ENCODE results near the gene QRICH1. TPM values are rescaled to one million over a fixed set of nuclear protein-coding genes. Genes with fewer than 3 reads are reported as not detected.
A peak's percentile ranks its signal among the peaks of the same experiment; 100 is the strongest.

Gene QRICH1
- total and polyA plus RNA-seq, 2 of the 13 experiments (the other 11 are each of a cell fraction or from before 2014, with no cell fraction given): 52.6 to 102 TPM

GRCh38 chr3:49028673-49029562 lies 65.0 kb downstream of the QRICH1 start, which contains the start of gene IMPDH2 (continued):
- TF ChIP-seq CREB3 (CRISPR knock-in tag; IDR thresholded peaks at IDR 0.05): no peak
- no peak for TF ChIP-seq PHB2 (IDR thresholded peaks at IDR 0.05; ENCODE audit: partially characterized antibody)
- no peak for TF ChIP-seq ZNF362 (CRISPR knock-in tag; IDR thresholded peaks at IDR 0.05; ENCODE audit: borderline replicate concordance)
- TF ChIP-seq ZNF335 (CRISPR knock-in tag; IDR thresholded peaks at IDR 0.05): peak; percentile 71; the same call in 1 of the 2 replicates
- TF ChIP-seq FUBP1 (CRISPR knock-in tag; IDR thresholded peaks at IDR 0.05; ENCODE audit: borderline replicate concordance): peak; percentile 84; the same call in 1 of the 2 replicates
- TF ChIP-seq ZNF496 (CRISPR knock-in tag; IDR thresholded peaks at IDR 0.05; ENCODE audit: insufficient replicate concordance): no peak
- TF ChIP-seq E2F5 (CRISPR knock-in tag; conservative IDR thresholded peaks at IDR 0.05): peak; percentile 88
- no peak for TF ChIP-seq PCBP2 (optimal IDR thresholded peaks at IDR 0.05; ENCODE audit: low read depth, low read length, poor library complexity, severe bottlenecking)
- peak; percentile 85 for TF ChIP-seq NFKBIZ (CRISPR knock-in tag; IDR thresholded peaks at IDR 0.05)
- no peak for TF ChIP-seq ARNT (IDR thresholded peaks at IDR 0.05)
- peak; percentile 46; the same call in 1 of the 2 replicates for TF ChIP-seq HCFC1 (IDR thresholded peaks at IDR 0.05; ENCODE audit: low read depth, low read length)
- no peak for TF ChIP-seq ATF6 (CRISPR knock-in tag; conservative IDR thresholded peaks at IDR 0.05)
- TF ChIP-seq ZNF83 (CRISPR knock-in tag; IDR thresholded peaks at IDR 0.05; ENCODE audit: borderline replicate concordance): peak; percentile 85; the same call in 1 of the 2 replicates
- TF ChIP-seq ELF3 (CRISPR knock-in tag; IDR thresholded peaks at IDR 0.05): peak; percentile 68
- no peak for TF ChIP-seq ZBTB10 (CRISPR knock-in tag; IDR thresholded peaks at IDR 0.05; ENCODE audit: borderline replicate concordance)
- TF ChIP-seq IKZF5 (CRISPR knock-in tag; IDR thresholded peaks at IDR 0.05): peak; percentile 95

Data from HepG2 (cell line).